HG02759 (cell line): ENCODE data around the gene TMEM233.

Experiments
- ATAC-seq: cut with Tn5 transposase; IDR thresholded peaks from one replicate; pipeline ENCODE4 v1.9.1; 2021; ENCODE audit warnings: mild to moderate bottlenecking, moderate library complexity; ENCODE audit not compliant: unreplicated experiment

Gene TMEM233

GRCh38 chr12:119593578-119594398, at the start of gene TMEM233:
Gene TMEM233 (plus strand): TSS chr12:119593774. CDS start chr12:119593849, 75 bp downstream.
- ATAC-seq: no peak

GRCh38 chr12:119544765-119545625, 48.6 kb upstream of the TMEM233 start:
- ATAC-seq: no peak

GRCh38 chr12:119546340-119546739, 47.2 kb upstream of the TMEM233 start:
- no peak for ATAC-seq

- ATAC-seq: no peak
These were observed 46.6 kb upstream of the TMEM233 start for GRCh38 chr12:119547001-119547400.

GRCh38 chr12:119556854-119557253, 36.7 kb upstream of the TMEM233 start:
- ATAC-seq: no peak

GRCh38 chr12:119565404-119565803, 28.2 kb upstream of the TMEM233 start:
- ATAC-seq: no peak

- ATAC-seq: no peak
These were observed 22.8 kb upstream of the TMEM233 start for GRCh38 chr12:119570771-119571170.

GRCh38 chr12:119573086-119573485, 20.5 kb upstream of the TMEM233 start:
- no peak for ATAC-seq

GRCh38 chr12:119574255-119574654, 19.3 kb upstream of the TMEM233 start:
- ATAC-seq: no peak

- no peak for ATAC-seq
These were observed 17.3 kb upstream of the TMEM233 start for GRCh38 chr12:119576118-119576810.

GRCh38 chr12:119576915-119577314, 16.7 kb upstream of the TMEM233 start:
- ATAC-seq: no peak

GRCh38 chr12:119578112-119578511, 15.5 kb upstream of the TMEM233 start:
- no peak for ATAC-seq

- ATAC-seq: no peak
These were observed 4.5 kb upstream of the TMEM233 start for GRCh38 chr12:119589097-119589496.

- no peak for ATAC-seq
These were observed 3.9 kb upstream of the TMEM233 start for GRCh38 chr12:119589634-119590033.

- no peak for ATAC-seq
These were observed 1.3 kb upstream of the TMEM233 start for GRCh38 chr12:119592232-119592631.

GRCh38 chr12:119594399-119594730, 791 bp downstream of the TMEM233 start:
- no peak for ATAC-seq

- no peak for ATAC-seq
These were observed 1.3 kb downstream of the TMEM233 start for GRCh38 chr12:119594772-119595445.

- ATAC-seq: no peak
These were observed 4.6 kb downstream of the TMEM233 start for GRCh38 chr12:119598159-119598558.

GRCh38 chr12:119601877-119602733, 8.5 kb downstream of the TMEM233 start:
- no peak for ATAC-seq

GRCh38 chr12:119602734-119603094, 9.1 kb downstream of the TMEM233 start:
- ATAC-seq: no peak
